ENCODE data around the gene EPHB1.

DNA sequence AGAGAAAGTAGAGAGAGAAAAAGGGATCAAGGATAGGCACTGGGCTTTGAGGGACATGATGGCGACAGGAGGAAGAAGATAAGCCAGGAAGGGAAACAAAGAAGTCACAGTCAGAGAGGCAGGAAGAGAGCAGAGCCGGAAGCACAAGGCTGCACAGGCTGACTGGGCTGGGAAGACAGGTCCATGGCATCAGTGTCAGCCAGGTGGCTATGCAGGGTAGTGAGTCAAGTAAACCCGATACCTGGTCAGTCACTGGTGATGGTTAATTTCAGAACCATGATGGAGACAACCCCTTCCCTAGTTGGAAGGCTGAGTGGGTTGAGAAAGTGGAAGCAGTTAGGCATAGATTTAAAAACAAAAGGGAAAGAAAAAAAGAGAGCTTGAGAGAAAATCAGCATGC is 203.8 kb downstream of the EPHB1 start:
- no peak for TF ChIP-seq EP300 (IDR thresholded peaks at IDR 0.05; ENCODE audit: borderline replicate concordance in 1 of 2, low read depth in 1 of 2, low read length in 1 of 2)
- TF ChIP-seq, protein P1, sequence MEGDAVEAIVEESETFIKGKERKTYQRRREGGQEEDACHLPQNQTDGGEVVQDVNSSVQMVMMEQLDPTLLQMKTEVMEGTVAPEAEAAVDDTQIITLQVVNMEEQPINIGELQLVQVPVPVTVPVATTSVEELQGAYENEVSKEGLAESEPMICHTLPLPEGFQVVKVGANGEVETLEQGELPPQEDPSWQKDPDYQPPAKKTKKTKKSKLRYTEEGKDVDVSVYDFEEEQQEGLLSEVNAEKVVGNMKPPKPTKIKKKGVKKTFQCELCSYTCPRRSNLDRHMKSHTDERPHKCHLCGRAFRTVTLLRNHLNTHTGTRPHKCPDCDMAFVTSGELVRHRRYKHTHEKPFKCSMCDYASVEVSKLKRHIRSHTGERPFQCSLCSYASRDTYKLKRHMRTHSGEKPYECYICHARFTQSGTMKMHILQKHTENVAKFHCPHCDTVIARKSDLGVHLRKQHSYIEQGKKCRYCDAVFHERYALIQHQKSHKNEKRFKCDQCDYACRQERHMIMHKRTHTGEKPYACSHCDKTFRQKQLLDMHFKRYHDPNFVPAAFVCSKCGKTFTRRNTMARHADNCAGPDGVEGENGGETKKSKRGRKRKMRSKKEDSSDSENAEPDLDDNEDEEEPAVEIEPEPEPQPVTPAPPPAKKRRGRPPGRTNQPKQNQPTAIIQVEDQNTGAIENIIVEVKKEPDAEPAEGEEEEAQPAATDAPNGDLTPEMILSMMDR (IDR thresholded peaks at IDR 0.05) = no peak
- TF ChIP-seq TAF1 (IDR thresholded peaks at IDR 0.05; ENCODE audit: borderline replicate concordance, low read depth, low read length) = no peak
- TF ChIP-seq, protein P2, sequence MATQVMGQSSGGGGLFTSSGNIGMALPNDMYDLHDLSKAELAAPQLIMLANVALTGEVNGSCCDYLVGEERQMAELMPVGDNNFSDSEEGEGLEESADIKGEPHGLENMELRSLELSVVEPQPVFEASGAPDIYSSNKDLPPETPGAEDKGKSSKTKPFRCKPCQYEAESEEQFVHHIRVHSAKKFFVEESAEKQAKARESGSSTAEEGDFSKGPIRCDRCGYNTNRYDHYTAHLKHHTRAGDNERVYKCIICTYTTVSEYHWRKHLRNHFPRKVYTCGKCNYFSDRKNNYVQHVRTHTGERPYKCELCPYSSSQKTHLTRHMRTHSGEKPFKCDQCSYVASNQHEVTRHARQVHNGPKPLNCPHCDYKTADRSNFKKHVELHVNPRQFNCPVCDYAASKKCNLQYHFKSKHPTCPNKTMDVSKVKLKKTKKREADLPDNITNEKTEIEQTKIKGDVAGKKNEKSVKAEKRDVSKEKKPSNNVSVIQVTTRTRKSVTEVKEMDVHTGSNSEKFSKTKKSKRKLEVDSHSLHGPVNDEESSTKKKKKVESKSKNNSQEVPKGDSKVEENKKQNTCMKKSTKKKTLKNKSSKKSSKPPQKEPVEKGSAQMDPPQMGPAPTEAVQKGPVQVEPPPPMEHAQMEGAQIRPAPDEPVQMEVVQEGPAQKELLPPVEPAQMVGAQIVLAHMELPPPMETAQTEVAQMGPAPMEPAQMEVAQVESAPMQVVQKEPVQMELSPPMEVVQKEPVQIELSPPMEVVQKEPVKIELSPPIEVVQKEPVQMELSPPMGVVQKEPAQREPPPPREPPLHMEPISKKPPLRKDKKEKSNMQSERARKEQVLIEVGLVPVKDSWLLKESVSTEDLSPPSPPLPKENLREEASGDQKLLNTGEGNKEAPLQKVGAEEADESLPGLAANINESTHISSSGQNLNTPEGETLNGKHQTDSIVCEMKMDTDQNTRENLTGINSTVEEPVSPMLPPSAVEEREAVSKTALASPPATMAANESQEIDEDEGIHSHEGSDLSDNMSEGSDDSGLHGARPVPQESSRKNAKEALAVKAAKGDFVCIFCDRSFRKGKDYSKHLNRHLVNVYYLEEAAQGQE (IDR thresholded peaks at IDR 0.05; ENCODE audit: low read depth, low read length) = no peak
- TF ChIP-seq NFIC (IDR thresholded peaks at IDR 0.05; ENCODE audit: borderline replicate concordance) = no peak
- TF ChIP-seq RAD21 (IDR thresholded peaks at IDR 0.05; ENCODE audit: low read length) = no peak
- TF ChIP-seq JUND (IDR thresholded peaks at IDR 0.05) = no peak
- no peak for TF ChIP-seq EZH2phosphoT487 (IDR thresholded peaks at IDR 0.05; ENCODE audit: borderline replicate concordance, low read depth)
